ENCODE results near the gene RECQL5.

- TF ChIP-seq CTCF (IDR thresholded peaks at IDR 0.05) (no peak), EZH2 (IDR thresholded peaks at IDR 0.05; ENCODE audit: borderline replicate concordance, insufficient read depth, low read depth, low read length, poor library complexity, severe bottlenecking) (no peak)
Measured at GRCh38 chr17:75641343-75641742, 25.6 kb downstream of the RECQL5 start.
